Prostate gland (tissue), 2 donors: Measurements from ENCODE around the gene UBR3.

Source experiments
- POLR2AphosphoS5 ChIP-seq: sonication (generic); formaldehyde crosslinking; IDR thresholded peaks from one replicate; pipeline ENCODE4 v1.6.1; 2017; ENCODE audit warnings: antibody characterized with exemption
- TF ChIP-seq, protein P1 (sequence below), 4 experiments: fragments of 200-600 bp in 2 of 4; fragments of 450-650 bp in 2 of 4; sonication (generic) in 2 of 4; IDR thresholded peaks; 1 replicate in 3 of 4; 2 replicates in 1 of 4; pipeline ENCODE4 v1.5.1; 2016 to 2019; ENCODE audit warnings: antibody characterized with exemption in 4 of 4, mild to moderate bottlenecking in 2 of 4, moderate library complexity in 2 of 4

GRCh38 chr2:169906731-169907130 lies 79.5 kb downstream of the UBR3 start:
- no peak for TF ChIP-seq POLR2AphosphoS5
- TF ChIP-seq, protein P1, sequence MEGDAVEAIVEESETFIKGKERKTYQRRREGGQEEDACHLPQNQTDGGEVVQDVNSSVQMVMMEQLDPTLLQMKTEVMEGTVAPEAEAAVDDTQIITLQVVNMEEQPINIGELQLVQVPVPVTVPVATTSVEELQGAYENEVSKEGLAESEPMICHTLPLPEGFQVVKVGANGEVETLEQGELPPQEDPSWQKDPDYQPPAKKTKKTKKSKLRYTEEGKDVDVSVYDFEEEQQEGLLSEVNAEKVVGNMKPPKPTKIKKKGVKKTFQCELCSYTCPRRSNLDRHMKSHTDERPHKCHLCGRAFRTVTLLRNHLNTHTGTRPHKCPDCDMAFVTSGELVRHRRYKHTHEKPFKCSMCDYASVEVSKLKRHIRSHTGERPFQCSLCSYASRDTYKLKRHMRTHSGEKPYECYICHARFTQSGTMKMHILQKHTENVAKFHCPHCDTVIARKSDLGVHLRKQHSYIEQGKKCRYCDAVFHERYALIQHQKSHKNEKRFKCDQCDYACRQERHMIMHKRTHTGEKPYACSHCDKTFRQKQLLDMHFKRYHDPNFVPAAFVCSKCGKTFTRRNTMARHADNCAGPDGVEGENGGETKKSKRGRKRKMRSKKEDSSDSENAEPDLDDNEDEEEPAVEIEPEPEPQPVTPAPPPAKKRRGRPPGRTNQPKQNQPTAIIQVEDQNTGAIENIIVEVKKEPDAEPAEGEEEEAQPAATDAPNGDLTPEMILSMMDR (IDR thresholded peaks at IDR 0.05) = no peak
